Measurements from ENCODE around the gene PMVK. TPM values are rescaled to one million over a fixed set of nuclear protein-coding genes. Genes with fewer than 3 reads are reported as not detected.

PMVK gene
- total and polyA plus RNA-seq, 4 donors = 18.4 to 48.8 (median 43.4) TPM

DNA sequence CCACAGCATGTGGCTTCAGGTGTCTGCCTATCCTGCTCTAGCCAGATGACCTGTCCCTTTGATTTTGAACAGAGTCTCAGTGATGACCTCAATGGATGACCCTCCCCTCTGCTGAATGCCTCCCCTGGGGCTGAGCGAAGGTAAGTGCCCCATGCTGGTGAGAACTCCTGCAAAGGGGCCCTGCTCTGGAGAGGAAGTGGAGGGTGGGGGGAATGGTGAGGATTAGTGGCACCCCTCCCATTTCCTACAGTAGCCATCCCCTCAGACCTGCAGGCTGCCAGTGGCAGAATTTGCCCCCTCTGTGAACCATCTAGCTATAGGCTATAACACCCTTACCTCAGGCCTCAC lies 3.7 kb upstream of the PMVK start:
- H3K4me1 ChIP-seq (ENCODE audit: control insufficient read depth in 5 of 5, insufficient read depth in 5 of 5, low read length in 5 of 5) = peaks cover 0 to 40% (median 11%) of the 10 kb centered on the region in 5 donors
- no peak overlapping the region for H3K4me3 ChIP-seq
- H3K27ac ChIP-seq (ENCODE audit: low read depth in 1 of 2, low read length in 1 of 2) = no peak overlapping the region
- H3K27me3 ChIP-seq (ENCODE audit: control insufficient read depth in 3 of 3, insufficient read depth in 3 of 3, low read length in 2 of 3) = no peaks in the 10 kb centered on the region
- DNase-seq (no peak), ATAC-seq (ENCODE audit: insufficient read depth, low FRiP score) (no peak)
- TF ChIP-seq, protein P1, sequence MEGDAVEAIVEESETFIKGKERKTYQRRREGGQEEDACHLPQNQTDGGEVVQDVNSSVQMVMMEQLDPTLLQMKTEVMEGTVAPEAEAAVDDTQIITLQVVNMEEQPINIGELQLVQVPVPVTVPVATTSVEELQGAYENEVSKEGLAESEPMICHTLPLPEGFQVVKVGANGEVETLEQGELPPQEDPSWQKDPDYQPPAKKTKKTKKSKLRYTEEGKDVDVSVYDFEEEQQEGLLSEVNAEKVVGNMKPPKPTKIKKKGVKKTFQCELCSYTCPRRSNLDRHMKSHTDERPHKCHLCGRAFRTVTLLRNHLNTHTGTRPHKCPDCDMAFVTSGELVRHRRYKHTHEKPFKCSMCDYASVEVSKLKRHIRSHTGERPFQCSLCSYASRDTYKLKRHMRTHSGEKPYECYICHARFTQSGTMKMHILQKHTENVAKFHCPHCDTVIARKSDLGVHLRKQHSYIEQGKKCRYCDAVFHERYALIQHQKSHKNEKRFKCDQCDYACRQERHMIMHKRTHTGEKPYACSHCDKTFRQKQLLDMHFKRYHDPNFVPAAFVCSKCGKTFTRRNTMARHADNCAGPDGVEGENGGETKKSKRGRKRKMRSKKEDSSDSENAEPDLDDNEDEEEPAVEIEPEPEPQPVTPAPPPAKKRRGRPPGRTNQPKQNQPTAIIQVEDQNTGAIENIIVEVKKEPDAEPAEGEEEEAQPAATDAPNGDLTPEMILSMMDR (IDR thresholded peaks at IDR 0.05; ENCODE audit: control extremely low read depth, extremely low read depth) = no peak
- no peak overlapping the region for H3K9ac ChIP-seq (ENCODE audit: insufficient read depth in 1 of 2, low read length in 2 of 2)
- H3K36me3 ChIP-seq (ENCODE audit: control insufficient read depth in 4 of 4, insufficient read depth in 4 of 4, low read length in 4 of 4) = peaks cover 0 to 6% (median under 1%) of the 10 kb centered on the region in 4 donors
- no peaks in the 10 kb centered on the region for H3K9me3 ChIP-seq (ENCODE audit: control insufficient read depth in 4 of 4, insufficient read depth in 3 of 4, low read length in 3 of 4)
- WGBS, 2 donors = 69 to 78% methylated on average over 1 of the region's 1 CpG

- TF ChIP-seq, protein P1 (IDR thresholded peaks at IDR 0.05; ENCODE audit: control extremely low read depth, extremely low read depth) = no peak
- no peaks in the 10 kb centered on the region for H3K9me3 ChIP-seq (ENCODE audit: control insufficient read depth in 4 of 4, insufficient read depth in 3 of 4, low read length in 3 of 4)
- no peaks in the 10 kb centered on the region for H3K27me3 ChIP-seq (ENCODE audit: control insufficient read depth in 3 of 3, insufficient read depth in 3 of 3, low read length in 2 of 3)
- no peak overlapping the region for H3K9ac ChIP-seq (ENCODE audit: insufficient read depth in 1 of 2, low read length in 2 of 2)
- H3K4me1 ChIP-seq (ENCODE audit: control insufficient read depth in 5 of 5, insufficient read depth in 5 of 5, low read length in 5 of 5) = peaks cover 0 to 26% (median 11%) of the 10 kb centered on the region in 5 donors
- no peak for DNase-seq
- 95 to 96% methylated on average over 7 of the region's 7 CpGs for WGBS, 2 donors
- ATAC-seq (ENCODE audit: insufficient read depth, low FRiP score) = no peak
- H3K36me3 ChIP-seq (ENCODE audit: control insufficient read depth in 4 of 4, insufficient read depth in 4 of 4, low read length in 4 of 4) = no peaks in the 10 kb centered on the region
- H3K27ac ChIP-seq (ENCODE audit: low read depth in 1 of 2, low read length in 1 of 2) = peak overlapping the region in 1 of 2 donors; percentile 84
- no peak overlapping the region for H3K4me3 ChIP-seq
Measured at GRCh38 chr1:154938604-154939399, 2.3 kb upstream of the PMVK start.

DNA sequence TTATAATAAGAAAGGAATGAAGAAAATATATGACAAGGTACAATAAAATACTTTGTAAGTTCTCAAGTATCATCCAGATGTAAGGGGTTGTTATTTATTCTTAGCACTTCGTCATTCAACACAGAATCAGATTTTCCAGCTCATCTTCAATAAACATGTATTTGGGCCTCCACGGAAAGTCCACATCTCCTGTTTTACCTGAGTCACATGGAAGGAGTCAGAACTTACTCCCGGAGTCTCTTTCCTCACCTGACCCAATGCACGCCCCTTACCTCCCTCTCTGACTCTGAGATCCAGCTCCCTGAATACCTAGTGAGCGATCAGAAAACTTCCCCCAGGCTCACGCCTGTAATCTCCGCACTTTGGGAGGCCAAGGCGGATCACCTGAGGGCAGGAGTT lies 1.5 kb upstream of the PMVK start:
- peak overlapping the region; percentile 81 to 98 for H3K9ac ChIP-seq (ENCODE audit: insufficient read depth in 1 of 2, low read length in 2 of 2)
- H3K36me3 ChIP-seq (ENCODE audit: control insufficient read depth in 4 of 4, insufficient read depth in 4 of 4, low read length in 4 of 4) = no peaks in the 10 kb centered on the region
- TF ChIP-seq, protein P1 (IDR thresholded peaks at IDR 0.05; ENCODE audit: control extremely low read depth, extremely low read depth) = no peak
- peaks cover 0 to 26% (median 11%) of the 10 kb centered on the region in 5 donors for H3K4me1 ChIP-seq (ENCODE audit: control insufficient read depth in 5 of 5, insufficient read depth in 5 of 5, low read length in 5 of 5)
- no peak overlapping the region for H3K4me3 ChIP-seq
- H3K27me3 ChIP-seq (ENCODE audit: control insufficient read depth in 3 of 3, insufficient read depth in 3 of 3, low read length in 2 of 3) = no peaks in the 10 kb centered on the region
- WGBS, 2 donors = 76 to 86% methylated on average over 8 of the region's 8 CpGs
- no peak for ATAC-seq (ENCODE audit: insufficient read depth, low FRiP score)
- H3K9me3 ChIP-seq (ENCODE audit: control insufficient read depth in 4 of 4, insufficient read depth in 3 of 4, low read length in 3 of 4) = no peaks in the 10 kb centered on the region
- DNase-seq = no peak
- peak overlapping the region; percentile 86 to 99 for H3K27ac ChIP-seq (ENCODE audit: low read depth in 1 of 2, low read length in 1 of 2)

Measured in lung (tissue), 12 donors.